NCI-H774 (cell line): ENCODE data around the gene ANKRD33B.
"Not testable (repeated sequence)": the region's sequence is repeated elsewhere in the genome, so short reads cannot be mapped to it uniquely, and the experiment has no call there.

Experiments
- DNase-seq: peaks from one replicate; lab custom pipeline; 2025; lab: John Stamatoyannopoulos, UW

The ANKRD33B gene

GRCh38 chr5:10559151-10559550 lies 4.7 kb upstream of the ANKRD33B start:
- no peak for DNase-seq

DNA sequence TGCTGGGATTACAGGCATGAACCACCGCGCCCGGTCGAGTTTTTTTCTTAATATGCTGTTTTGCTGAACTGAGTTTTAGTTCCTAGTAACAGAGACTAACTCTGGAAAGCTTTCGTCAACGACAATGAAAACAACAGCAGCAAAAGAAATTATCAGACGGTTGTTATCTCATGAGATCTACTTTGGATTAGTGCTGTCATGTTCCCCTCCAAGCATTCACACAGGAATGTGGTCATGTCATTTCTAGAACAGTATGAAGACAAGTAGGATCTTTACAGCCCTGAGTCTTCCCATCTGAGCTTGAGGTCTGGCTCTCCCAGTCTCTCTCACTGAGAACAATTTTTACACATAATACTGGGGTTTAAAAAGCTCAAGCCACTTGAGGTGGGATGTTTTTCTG lies 4.0 kb upstream of the ANKRD33B start:
- no peak for DNase-seq

DNA sequence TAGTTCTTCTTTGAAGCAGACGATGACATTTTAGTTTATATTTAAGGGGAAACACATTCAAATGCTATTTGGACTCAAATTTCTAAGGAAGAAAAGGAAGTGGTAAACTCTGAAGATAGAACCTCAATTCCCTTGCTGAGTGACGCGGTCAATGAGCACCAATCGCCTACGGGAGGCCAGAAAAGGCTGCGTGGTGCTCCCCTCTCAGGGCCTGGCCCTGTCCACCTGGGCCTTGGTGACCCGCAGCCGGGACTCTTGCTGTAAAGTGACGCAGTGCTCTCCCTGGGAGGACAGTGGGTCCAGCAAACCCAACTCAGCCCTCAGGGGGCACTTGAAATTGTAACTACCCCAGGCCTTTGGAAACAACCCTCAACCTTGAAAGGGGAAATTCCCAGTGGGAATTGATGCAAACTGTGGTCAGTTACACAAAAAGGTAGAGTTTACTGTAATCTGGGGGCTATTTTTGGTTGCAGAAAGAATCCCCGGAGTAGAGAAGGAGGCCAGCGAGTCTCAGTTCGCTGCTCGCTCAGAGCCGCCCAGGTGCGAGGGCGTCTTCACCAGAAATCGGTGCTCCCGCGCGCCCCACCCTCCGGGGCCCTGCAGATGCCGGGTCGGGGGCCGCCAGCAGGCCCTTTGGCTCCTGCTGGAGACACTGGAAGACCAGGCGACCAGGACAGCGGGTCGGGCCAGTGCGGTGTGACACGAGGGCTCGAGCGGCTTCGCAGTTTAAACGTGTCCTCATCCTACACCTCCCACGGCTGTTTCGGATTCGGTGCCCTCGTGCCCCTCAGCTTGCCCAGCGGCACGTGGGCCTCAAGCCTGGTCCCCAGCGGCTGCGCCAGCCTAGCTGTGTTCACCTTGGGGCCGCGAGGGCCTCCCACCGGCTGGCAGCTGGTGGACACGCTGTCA lies 1.4 kb upstream of the ANKRD33B start:
- no peak for DNase-seq

DNA sequence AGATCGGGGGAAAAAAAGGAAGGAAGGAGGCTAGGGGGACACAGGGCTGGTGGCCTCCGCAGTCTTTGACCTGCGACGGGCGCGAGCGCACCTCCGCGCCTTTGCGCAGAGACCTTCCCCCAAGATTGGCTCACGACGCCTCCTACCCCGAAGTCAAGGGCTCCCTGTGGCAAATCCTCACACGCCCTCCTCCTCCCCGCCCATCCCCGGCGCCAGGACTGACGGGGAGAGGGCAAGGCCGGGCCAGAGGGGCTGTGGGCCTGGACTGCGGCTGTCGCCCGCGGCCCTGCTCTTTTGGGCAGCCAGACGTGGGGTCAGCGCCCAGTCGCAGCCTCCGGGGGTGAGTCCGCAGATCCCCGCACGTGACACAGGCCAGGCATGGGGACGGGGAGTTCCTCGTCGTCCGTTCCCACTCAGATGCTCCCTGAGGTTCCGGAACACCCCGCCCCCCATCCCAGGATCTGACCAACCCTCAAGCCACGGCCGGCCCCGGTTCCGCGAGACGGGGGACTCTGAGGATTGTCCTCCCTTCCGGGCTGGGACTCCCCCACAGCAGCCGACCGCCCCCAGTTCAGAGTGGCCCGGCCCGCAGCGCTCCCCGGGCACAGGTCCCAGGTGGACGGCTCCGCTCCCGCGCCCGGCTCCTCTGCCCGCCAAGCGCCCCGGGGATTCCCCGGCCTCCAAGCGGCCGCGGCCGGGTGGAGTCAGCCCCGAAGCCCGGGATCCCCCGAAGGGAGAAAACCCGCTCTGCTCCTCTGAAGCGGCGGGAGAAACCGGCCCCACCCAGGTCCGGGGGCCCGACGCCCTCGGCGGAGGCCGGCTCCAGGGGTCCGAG lies 543 bp upstream of the ANKRD33B start:
- no peak for DNase-seq

DNA sequence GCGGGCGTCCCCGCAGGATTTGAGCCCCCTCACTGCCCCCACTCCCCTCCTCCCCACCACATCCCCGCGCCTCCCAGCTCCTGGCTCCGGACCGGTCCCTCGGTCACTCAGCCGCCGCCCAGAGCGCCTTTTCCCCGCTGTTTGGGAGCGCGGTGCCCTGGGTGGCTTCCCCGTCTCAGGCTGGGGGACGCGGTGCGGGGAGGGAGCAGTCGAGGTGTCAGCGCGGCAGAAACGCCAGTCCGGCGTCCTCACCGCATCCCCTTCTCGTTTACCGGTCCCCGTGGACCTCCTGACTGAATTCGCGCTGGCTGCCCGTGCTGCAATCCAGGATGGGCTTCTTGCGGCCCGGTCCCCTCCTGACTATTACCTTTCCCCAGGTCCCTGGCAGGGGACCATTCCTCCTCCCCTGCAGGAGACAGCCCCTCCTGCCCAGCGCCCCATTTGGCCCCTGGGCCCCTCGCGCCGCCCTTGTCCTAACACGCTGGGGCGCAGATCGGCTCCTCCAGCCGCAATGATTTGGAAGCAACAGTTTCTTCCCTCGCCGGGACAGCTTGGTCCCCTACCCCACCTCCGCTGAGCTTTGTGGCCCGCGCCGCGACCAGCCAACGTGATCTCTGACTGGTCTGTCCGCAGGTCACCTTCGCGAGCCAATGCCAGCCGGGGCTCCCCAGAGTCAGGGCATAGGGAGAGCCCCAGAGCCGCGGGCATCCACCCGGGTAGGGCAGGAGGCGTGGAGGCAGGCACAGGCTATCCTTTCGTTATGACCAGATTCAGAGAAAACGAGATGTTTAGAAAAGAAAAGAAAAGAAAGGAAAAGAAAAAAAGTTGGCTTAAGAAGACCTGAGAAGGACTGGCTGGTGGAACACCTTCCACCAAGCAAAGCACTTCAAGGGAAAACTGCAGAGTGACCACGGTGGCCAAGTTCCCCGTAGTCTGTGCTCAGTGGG lies 1.2 kb downstream of the ANKRD33B start:
- no peak for DNase-seq

DNA sequence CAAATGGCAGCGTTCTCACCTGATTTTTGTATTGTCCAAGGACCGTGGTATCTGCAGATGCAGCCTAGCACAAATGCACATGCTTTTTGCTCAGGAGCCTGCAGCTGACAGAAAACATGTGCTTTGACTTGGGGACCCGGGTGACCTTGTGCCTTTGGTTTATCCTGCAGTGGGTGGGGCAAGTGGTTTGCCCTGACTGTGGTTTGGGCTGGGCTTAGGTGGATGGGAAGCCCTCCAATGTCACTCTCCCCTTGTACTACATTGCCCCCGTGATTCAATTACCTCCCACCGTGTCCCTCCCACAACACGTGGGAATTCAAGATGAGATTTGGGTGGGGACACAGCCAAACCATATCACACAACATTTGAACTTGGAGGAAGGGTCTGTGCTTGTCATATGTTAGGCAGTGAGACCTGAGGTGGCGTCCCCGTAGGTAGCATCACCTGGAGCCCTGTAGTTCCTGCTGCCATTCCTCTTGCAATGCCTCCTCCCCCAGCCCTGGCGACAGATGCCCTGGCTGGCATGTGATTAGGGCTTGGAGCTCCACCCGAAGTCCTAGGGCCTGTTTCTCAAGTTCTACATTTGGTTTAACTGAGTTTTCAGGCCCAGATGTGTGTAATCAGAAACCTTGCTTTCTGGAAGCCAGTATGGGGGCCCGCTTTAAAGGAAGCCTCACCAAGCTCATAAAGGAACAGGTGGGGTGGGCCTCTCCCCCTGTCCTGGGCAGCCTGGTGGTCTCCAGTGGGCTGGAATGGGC lies 2.1 kb downstream of the ANKRD33B start:
- no peak for DNase-seq

- DNase-seq = no peak
Observed at GRCh38 chr5:10566543-10567068, 2.7 kb downstream of the ANKRD33B start.

DNA sequence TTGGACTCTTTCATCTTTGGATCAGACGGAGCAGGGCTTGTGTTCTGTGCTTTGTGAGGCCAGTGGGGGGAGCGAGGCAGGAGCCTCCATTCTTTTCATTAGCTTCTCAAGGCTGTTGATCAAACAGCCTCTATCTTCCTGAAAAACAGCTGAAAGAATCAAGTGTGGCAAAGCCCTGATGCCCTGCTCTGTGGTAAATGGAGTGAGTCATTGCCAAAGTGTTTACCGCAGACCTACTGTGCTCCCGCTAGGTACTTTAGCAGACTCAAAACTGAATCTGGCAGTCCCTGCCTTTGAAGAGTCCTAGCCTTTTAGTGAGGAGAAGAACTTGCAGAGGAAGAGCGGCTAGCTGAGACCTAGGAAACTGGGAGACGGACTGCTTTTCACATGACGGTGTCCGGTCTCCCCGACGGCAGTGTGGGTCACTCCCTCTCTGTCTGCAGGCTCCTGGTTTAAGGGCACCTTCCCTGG lies 3.3 kb downstream of the ANKRD33B start:
- DNase-seq = no peak

- no peak for DNase-seq
Observed at GRCh38 chr5:10567781-10568321, 4.0 kb downstream of the ANKRD33B start.

DNA sequence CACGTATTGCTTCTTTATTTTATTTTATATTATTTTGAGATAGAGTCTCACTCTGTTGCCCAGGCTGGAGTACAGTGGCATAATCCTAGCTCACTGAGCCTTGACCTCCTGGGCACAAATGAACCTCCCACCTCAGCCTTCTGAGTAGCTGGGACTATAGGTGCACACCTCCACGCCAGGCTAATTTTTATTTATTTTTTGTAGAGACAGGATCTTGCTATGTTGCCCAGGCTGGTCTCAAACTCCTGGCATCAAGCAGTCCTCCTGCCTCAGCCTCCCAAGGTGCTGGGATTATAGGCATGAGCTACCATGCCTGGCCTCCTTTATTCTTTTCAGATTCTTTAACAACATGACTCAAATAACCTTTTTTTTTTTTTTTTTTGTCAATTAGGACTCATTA lies 6.7 kb downstream of the ANKRD33B start:
- DNase-seq = not testable (repeated sequence)

- no peak for DNase-seq
Observed at GRCh38 chr5:10572451-10572850, 8.6 kb downstream of the ANKRD33B start.

DNA sequence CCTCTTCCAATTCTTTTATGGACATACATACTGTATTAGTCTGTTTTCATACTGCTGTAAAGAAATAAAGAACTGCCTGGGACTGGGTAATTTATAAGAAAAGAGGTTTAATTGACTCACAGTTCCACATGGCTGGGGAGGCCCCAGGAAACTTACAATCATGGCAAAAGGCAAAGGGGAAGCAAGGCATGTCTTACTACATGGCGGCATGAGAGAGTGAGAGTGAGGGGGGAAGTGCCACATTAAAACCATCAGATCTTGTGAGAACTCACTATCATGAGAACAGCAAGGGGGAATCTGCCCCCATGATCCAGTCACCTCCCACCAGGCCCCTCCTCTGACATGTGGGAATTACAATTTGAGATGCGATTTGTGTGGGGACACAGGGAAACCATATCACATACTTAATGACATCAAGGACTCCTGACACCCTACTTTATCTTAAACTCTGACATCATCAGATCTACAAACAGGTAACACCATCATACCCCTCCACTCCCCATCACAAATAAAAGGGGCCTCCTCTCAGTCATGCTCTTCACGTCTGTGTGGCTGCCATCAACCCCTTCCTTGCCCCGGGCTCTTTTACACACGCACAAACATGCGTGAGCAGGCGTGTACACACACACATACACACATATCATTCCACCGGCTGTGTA lies 9.7 kb downstream of the ANKRD33B start:
- DNase-seq = no peak

GRCh38 chr5:10574879-10575278 lies 11.0 kb downstream of the ANKRD33B start:
- not testable (repeated sequence) for DNase-seq

- no peak for DNase-seq
Observed at GRCh38 chr5:10576121-10576789, 12.4 kb downstream of the ANKRD33B start.

DNA sequence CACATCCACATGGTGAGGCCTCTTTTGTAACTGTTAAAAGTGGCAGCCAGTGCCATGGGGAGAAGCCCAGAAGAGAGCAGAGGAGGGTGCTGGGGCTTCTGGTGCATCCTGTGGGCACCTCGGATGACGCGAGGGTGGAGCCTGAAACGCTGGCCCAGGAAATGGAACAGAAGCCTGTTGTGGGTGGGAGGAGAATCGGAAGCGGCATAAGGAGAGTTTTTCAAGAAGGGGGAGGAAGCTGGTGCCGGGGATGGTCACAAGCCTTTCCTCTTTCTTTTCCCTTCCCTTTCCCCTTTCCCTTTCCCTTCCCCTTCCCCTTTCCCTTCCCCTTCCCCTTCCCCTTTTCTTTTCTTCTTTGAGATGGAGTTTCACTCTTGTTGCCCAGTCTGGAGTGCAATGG lies 12.9 kb downstream of the ANKRD33B start:
- DNase-seq = no peak

DNA sequence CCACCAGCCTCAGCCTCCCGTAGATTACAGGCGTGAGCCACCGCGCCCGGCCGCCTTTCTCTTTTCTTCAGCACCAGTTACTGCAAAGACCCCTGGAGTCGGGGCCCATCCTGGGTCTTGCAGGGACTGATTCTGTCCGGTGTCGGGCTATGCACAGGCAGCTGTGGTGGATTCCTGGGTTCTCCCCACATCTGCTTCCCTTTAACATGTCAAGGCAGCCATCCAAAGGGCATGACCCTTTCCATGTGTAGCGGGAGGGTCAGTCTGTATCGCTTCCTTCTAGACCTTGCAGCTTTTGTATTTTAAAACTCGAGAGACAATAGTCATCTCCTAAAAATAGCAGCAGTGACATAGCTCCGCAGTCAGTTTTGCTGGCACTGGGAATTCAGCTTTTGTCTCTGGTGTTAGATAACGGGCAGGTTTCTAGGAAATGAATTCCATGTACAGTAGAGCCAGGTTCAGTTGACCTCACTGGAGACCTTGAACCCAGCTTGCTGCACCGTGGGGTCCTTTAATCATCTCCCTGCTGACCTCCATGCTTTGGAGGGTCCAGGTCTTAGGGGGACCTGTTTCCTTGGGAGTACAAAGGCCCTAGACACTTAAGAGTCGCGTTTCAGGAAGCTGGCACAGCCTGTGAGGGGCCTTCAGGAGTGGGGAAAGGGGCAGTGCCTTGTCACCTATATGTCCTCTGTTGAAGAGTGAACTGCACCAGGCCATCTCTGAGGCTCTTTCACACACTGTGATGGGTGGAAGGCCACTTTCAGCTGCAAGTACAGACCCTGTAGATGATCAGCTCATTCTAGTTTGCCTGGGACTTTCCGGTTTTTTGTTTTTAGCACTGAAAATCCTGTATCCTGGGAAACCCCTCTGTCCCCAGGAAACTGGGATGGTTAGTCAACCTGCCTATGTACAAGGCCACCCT lies 13.8 kb downstream of the ANKRD33B start:
- no peak for DNase-seq

GRCh38 chr5:10578293-10578665 lies 14.4 kb downstream of the ANKRD33B start:
- DNase-seq = no peak

- DNase-seq = no peak
Observed at GRCh38 chr5:10578869-10579268, 15.0 kb downstream of the ANKRD33B start.
